ENCODE data around the gene DAPL1. TPM values are rescaled to one million over a fixed set of nuclear protein-coding genes. Genes with fewer than 3 reads are reported as not detected.
"Not testable (repeated sequence)": the region's sequence is repeated elsewhere in the genome, so short reads cannot be mapped to it uniquely, and the experiment has no call there.

DAPL1 gene
- total RNA-seq, 1 donor from 2014 or later, result not detected

DNA sequence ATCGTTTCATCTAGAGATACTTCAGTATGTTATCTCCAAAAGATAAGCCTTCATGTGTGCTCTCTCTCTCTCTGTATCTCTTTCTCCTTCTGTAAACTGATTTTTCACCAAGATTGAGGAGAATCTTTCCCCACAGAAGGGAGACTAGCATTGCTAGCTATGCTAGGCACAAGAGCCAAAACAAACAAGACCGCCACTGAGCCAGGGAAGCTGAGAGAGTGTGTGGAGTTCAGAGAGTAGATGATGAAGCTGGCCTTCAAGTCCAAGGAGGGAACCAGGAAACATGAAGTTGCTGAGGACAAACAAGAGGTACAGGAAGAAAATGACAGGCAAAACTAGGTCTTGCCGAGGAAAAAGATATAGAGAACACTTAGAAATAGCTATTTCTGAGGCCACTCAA is 23.4 kb downstream of the DAPL1 start:
- intact Hi-C loops (cut with micrococcal nuclease), result no loop called here

DNA sequence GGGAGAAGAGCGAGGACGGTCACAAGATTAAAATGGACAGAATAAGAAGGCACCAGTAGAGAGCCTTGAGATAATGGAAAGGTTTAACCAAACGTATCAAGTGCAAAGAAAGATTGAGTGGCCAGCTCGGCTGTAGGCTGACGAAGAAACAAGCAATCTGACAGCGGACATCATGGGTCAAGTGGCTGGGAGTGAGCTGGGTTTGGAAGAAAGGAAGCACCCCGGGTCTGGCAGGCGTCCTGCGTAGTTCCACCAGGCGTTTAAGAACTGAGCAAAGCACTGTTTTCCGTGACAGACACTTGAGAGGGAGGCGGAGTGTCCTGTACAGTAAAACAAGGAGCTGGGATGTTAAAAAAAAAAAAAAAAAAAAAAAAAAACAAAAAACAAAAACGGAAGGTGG is 27.1 kb downstream of the DAPL1 start:
- intact Hi-C loops (cut with micrococcal nuclease), result no loop called here

DNA sequence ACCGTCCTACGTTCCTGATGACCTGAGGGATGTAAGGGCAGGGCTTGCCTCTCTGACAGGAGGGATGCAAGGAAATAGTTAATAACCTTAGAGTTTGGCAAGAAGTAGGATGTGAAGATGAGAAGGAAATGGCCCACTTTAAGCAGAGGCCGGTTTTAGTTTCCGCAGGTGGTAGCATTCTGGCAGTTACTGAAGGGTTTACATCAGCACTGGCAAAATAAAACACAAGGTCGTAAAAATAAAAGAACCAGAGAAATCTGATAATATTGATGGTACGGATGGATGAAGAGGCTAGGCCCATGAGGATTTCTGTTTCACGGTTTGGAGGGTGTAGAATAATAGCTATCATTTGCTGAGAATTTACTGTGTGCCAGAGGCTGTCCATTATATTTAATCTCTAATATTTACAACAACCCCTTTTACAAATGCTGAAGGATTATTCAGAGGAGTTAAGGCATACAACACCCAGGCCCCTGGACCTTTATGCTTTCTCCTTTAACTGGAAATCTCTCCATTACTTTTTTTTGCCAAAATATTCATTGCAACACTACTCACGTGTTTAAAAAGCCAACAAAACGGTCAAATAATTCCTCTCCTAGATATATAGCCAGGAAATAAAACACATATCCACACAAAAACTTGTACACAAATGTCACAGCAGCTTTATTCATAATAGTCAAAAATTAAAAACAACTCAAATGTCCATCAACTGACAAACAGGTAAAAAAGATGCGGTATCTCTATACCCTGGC is 28.5 kb downstream of the DAPL1 start:
- intact Hi-C loops (cut with micrococcal nuclease), result no loop called here

DNA sequence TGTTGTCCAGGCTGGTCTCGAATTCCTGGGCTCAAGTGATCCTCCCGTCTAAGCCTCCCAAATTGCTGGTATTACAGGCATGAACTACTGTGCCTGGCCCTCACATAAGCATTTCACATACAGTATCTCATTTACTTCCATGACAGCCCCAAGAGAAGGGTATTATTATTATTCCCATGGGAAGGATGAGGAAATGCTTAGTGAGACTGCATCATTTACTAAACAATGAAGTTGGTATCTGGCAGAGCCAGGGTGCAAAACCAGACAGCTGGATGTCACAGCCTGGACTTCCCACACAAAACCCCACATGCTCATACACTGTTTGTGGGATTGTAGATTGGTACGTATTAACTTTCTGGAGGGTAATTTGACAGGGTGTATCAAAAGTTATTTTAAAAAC is 29.9 kb downstream of the DAPL1 start:
- intact Hi-C loops (cut with micrococcal nuclease), result no loop called here

DNA sequence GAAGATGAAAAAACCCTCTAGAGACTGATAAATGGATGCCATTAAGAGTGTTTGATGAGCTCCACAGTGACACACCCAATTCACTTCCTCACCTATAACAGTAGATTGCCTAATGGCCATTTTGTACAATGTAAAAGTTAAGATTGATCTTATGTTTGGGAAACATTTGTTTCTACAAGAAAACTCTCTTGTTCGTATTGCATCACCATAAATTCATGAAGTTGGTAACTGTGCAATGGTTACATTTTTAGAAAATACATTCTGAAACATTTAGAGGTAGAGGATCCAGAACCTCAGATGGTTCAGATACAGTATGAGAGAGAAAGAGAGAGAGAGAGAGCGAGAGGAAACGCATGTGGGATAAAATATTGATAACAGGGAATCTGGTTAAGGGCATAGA is 31.8 kb downstream of the DAPL1 start:
- intact Hi-C loops (cut with micrococcal nuclease), result no loop called here

DNA sequence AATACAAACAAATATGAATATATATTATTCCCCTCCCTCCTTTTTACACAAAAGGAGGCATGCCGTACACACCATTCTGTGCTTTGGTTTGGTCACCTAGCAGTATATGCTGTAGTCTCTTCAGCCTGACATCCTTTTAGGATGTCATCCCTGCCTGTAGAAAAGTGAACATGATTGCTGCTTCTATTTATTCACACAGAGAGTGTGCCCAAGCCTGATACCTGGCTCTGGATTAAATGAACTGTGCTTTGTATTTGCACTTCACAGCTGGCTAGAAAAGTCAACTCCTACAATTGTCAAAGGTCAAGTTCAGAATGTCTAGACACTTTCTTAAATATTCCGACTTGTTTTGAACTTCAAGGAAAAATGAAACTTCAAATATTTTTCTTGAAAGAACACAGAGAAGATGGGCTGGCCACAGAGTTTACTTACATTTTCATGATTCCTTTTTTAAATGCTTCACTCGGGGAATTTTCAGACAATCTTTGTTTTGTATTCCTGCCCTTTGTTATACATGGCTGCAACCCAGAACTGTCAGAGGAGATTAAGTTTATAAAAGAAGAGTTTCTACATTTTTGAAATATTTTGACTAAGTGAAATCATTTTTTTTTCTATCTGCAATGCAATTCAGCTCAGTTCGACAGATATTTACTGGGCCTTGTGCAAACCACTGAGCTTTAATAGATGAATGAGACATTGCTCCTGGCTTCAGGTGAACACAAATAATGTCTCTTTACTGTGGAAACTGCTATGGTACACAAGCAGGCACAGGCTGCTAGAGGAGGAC is 33.5 kb downstream of the DAPL1 start:
- intact Hi-C loops (cut with micrococcal nuclease), result no loop called here

DNA sequence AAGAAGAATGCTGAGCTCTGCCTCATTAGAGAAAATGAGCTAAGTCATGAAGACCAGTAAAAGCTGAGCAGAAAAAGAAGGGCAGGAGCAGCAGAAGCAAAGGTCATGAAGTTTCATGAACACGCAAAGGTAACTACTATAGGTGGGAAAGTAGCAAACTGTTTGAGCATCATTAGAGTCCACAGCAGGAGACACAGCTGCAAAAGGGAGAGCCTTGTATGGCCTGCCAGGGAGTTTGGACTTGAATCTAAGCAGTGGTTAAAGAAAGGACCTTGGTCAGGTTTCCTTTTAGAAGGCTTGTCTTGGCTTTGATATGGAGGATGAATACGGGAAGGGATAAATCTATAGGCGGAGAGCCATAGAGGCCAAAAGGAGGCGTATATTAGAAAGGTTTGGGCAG is 34.0 kb downstream of the DAPL1 start:
- intact Hi-C loops (cut with micrococcal nuclease), result no loop called here

DNA sequence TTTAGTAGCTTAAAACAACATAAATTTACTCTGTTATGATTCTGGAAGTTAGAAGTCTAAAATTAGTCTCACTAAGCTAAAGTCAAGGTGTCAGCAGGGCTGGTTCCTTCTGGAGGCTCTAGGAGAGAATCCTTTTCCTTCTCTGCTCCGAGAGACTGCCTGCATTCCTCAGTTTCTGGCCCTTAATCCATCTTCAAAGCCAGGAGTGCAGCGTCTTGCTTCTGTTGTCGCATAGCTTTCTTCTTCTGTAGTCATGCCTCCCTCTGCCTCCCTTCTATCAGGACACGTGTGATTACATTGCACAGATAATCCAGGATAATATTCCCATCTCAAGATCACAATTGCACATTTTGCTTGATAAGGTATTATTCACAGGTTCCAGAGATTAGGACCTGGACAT is 35.1 kb downstream of the DAPL1 start:
- intact Hi-C loops (cut with micrococcal nuclease), result no loop called here

DNA sequence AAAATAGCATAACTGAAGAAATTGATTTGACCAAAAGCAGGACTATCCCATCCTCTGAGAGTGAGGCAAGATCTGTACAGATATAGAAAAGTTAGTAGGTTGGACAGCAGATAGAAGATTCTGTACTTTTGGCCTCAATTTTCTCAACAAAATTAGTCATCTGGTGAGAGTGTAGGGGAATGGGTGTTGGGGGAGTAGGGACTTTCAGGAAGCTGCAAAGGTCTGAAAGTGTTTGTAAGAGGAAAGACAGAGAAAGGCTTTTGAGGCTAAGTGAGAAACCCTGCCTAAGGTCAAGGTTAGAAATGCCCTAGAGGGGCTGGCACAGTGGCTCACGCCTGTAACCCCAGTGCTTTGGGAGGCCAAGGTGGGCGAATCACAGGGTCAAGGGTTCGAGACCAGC is 40.3 kb downstream of the DAPL1 start:
- intact Hi-C loops (cut with micrococcal nuclease), result no loop called here

DNA sequence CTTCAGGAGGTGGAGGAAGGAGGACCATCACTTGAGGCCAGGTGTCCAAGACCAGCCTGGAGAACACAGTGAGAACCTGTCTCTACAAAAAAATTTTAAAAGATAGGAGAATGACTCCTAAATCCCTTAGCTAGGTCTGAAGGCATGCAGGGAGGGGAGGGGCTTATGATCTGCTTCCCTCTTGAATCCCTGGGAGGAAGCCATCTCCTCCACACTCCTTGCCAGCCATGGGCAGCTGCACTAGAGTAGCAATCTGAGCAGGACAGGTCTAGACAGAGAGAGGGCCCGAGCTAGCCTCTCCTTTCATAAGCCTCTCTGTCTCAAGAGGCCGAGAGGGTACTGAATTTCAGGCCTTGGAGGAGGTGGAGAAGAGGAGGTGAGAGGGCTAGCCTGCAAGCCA is 42.5 kb downstream of the DAPL1 start:
- intact Hi-C loops (cut with micrococcal nuclease), result no loop called here

DNA sequence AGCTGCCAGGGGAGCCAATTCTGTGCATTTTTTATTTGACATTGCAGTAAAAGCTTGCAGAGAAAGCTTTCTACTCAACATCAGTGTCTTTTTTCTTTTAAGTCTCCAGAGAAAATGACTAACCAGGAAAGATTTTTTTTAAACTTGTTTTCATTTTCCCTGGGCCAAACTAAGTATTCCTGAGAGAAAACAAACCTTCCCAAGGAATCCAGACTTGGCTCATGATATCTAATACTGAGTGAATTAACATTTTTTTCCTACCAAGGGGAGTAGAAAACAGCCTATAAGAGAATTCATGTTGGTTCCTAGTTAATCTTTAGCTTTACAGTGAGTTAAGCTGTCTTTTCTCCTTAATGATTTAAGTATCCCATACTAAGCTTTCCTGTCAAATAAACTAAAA is 46.7 kb downstream of the DAPL1 start:
- intact Hi-C loops (cut with micrococcal nuclease), result no loop called here

DNA sequence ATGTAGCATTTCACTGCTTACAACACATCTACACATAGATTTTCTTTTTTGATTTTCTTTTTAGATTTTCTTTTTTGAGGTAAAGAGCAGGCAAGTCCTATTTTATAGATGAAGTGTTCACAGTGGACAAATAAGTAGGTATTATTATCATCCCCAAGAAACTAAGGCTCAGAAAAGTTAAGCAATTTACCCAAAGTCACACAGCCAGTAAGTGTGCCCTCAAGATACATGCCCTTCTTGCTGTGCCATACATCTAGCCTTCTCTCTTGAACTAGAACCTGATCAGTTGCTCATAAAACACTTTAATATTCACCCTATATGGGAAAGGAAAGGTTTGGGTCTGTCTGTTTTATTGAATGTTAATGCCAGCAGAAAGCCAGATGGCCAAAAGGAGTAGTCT is 50.3 kb downstream of the DAPL1 start:
- intact Hi-C loops (cut with micrococcal nuclease), result no loop called here

DNA sequence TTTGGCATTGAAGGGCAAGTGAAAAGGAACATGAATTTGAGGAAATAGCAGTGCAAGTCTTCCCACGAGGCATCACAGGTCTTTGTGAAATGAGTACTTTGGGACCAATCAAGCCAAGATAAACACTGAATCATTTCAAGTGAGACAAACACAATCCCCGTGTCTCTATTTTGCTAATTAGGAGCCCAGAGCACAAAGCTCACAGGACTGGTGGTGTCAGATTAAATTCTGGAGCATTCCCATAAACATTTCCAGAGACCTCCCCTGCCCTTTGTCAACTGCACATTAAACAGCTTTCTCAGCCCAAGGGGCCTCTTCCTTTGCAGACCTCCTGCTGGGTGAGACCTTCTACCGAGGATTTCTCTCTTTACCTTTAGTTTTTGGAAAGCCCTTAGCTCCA is 50.7 kb downstream of the DAPL1 start:
- intact Hi-C loops (cut with micrococcal nuclease), result no loop called here

DNA sequence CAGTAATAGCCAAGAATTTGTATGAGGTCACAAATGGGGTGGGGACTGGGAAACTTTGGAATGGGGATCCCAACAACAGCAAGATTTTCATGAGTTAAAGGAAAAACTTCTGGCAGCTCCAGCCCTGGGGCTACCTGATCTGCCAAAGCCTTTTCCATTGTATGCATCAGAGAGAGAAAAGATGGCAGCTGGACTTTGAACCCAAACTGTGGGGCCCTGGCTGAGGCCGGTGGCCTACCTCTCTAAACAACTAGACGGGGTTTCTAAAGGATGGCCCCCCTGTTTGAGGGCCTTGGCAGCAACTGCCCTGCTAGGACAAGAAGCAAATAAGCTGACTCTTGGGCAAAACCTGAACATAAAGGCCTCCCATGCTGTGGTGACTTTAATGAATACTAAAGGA is 52.4 kb downstream of the DAPL1 start:
- intact Hi-C loops (cut with micrococcal nuclease), result not testable (repeated sequence)

DNA sequence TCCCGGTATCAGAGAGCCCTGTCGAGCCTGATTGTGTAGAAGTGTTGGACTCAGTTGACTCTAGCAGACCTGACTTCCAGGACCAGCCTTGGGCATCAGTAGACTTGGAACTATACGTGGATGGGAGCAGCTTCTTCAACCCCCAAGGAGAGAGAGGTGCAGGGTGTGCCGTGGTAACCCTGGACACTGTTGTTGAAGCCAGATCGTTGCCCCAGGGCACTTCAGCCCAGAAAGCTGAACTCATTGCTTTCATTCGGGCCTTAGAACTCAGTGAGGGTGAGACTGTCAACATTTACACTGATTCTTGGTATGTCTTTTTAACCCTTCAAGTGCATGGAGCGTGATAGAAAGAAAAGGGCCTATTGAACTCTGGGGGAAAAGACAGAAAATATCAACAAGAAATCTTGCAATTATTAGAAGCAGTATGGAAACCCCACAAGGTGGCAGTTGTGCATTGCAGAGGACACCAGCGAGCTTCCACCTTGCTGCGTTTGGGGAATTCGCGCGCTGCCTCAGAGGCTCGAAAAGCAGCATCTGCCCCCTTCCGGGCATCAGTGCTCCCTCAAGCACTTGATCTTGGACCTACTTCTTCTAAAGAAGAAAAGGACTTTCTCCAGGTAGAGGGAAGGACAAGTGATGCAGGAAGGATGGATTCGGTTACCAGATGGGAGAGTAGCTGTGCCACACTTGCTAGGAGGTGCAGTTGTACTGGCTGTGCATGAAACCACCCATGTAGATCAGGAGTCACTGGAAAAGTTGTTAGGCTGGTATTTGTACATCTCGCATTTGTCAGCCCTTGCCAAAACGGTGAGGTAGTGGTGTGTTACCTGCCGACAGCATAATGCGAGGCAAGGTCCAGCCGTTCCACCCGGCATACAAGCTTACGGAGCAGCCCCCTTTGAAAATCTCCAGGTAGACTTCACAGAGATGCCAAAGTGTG is 53.2 kb downstream of the DAPL1 start:
- intact Hi-C loops (cut with micrococcal nuclease), result not testable (repeated sequence)

DNA sequence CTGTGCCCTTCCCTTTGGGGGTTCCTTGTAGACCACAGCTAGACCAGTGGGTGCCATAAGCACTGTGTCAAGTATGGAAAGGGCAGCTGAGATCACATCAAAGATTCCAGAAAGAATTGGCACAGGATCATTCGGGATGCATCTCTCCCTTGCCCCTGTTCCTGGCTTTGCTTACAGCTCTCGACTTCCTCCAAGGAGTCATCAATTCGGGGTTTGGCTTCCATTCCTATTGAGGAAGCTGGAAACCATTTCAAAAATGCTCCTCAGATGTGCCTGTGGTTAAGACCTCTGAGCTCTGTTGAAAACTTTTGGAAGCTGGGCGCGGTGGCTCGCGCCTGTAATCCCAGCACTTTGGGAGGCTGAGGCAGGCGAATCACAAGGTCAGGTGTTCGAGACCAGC is 65.1 kb downstream of the DAPL1 start:
- intact Hi-C loops (cut with micrococcal nuclease), result not testable (repeated sequence)

DNA sequence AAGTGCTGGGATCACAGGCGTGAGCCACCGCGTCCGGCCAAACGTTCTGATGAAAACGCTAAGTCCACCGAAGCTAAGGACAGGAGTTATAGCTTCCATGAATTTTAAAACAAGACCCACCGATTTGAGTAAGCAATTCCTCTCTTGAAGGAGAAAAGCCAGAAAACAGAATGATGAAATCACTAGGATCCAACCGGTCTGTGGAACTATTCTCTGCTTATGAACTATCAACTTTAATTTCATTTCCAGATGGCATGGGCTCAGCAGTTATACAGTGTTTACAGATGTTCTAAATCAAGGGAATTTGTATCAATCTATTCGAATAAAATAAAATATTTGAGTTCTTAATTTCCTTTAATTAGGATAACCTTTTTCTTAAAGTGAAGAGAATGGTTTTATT is 66.5 kb downstream of the DAPL1 start:
- intact Hi-C loops (cut with micrococcal nuclease), result not testable (repeated sequence)

DNA sequence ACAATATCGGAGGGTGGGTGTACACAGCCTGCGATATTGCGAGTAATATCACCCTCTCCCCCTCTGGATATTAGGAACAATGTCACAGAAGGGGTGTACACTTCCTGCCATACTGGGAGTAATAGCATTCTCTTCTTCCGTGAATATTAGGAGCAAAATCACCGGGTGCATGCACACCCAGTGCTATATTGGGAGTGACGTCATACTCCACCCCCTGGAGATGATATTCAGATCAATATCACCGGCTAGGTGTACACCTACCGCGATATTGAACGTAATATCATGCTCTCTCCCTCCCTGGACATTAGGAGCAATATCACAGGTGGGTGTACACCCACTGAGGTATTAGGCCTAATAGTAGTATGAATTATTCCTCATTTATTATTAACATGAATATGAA is 70.4 kb downstream of the DAPL1 start:
- intact Hi-C loops (cut with micrococcal nuclease), result not testable (repeated sequence)

Data from T-helper 1 cell treated with Interleukin-12 subunit alpha and Interleukin-12 subunit beta and Interleukin-4 antibody, amounts not matched to agents 30 ng/mL and 1 ng/mL, for 36 hours (primary cell).